ENCODE data around the gene CUBN. TPM values are rescaled to one million over a fixed set of nuclear protein-coding genes. Genes with fewer than 3 reads are reported as not detected.
A peak's percentile ranks its signal among the peaks of the same experiment; 100 is the strongest.

The CUBN gene
- total and polyA plus RNA-seq, 8 donors = 0.28 to 1.3 (median 0.66) TPM

DNA sequence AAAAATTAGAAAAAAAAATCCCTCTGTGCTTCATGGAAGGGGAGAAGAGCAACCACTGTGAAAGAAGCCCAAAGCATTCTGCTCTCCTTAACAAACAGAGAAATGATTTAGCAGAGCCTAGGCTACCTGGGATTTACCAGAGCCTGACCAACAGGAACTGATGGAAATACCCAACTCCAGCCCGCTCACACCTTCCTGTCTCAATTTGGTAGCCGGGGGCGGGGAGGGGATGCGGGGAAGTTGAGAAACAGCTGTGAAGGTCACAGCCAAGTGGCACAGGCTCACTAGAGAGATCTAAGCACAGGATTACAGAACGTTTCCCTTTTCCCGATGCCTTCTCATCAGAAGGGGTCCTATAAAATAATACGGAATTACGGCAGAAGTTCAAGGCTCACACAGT lies 330.0 kb downstream of the CUBN start:
- intact Hi-C loops (cut with DNase I) = no loop called here
- peak in 3 of 4 donors; percentile 31 to 38 (median 35) for ATAC-seq
- WGBS, 2 donors = 74 to 84% methylated on average over 8 of the region's 8 CpGs

DNA sequence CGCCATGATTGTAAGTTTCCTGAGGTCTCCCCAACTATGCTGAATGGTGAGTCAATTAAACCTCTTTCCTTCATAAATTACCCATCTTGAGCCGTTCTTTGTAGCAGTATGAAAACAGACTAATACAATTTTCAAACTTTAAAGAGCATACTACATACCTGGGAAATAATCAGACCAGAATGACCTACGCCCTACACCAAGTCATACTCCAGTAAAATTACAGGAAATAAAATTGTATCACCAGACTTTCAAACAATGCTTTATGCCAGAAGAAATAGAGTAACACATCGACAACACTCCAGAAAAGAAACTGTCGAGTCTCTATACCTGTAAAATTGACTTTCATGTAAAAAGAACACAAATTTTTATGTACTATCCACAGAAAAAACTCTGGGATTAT lies 331.0 kb downstream of the CUBN start:
- ATAC-seq (no peak), FAIRE-seq (no peak), DNase-seq (no peak)
- no peak overlapping the region for H3K27ac ChIP-seq
- no peaks in the 10 kb centered on the region for H3K27me3 ChIP-seq
- TF ChIP-seq, protein P1, sequence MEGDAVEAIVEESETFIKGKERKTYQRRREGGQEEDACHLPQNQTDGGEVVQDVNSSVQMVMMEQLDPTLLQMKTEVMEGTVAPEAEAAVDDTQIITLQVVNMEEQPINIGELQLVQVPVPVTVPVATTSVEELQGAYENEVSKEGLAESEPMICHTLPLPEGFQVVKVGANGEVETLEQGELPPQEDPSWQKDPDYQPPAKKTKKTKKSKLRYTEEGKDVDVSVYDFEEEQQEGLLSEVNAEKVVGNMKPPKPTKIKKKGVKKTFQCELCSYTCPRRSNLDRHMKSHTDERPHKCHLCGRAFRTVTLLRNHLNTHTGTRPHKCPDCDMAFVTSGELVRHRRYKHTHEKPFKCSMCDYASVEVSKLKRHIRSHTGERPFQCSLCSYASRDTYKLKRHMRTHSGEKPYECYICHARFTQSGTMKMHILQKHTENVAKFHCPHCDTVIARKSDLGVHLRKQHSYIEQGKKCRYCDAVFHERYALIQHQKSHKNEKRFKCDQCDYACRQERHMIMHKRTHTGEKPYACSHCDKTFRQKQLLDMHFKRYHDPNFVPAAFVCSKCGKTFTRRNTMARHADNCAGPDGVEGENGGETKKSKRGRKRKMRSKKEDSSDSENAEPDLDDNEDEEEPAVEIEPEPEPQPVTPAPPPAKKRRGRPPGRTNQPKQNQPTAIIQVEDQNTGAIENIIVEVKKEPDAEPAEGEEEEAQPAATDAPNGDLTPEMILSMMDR (IDR thresholded peaks at IDR 0.05) = no peak
- H3K36me3 ChIP-seq = no peaks in the 10 kb centered on the region
- peaks cover 0 to 11% (median 5%) of the 10 kb centered on the region in 3 donors for H3K4me1 ChIP-seq
- intact Hi-C loops (cut with DNase I) = no loop called here
- 95 to 97% methylated on average over 5 of the region's 5 CpGs for WGBS, 2 donors
- no peaks in the 10 kb centered on the region for H3K9me3 ChIP-seq
- H3K4me3 ChIP-seq = no peak overlapping the region

More for the DNA sequence above, 330.0 kb downstream of the CUBN start:
- FAIRE-seq = no peak
- Histone ChIP-seq H3K4me1 (peaks cover 0 to 12% (median 5%) of the 10 kb centered on the region in 3 donors), H3K27me3 (no peaks in the 10 kb centered on the region), H3K4me3 (no peak overlapping the region), H3K9me3 (no peaks in the 10 kb centered on the region), H3K36me3 (no peaks in the 10 kb centered on the region), H3K27ac (no peak overlapping the region)
- TF ChIP-seq, protein P1 (IDR thresholded peaks at IDR 0.05) = no peak
- DNase-seq = no peak

DNA sequence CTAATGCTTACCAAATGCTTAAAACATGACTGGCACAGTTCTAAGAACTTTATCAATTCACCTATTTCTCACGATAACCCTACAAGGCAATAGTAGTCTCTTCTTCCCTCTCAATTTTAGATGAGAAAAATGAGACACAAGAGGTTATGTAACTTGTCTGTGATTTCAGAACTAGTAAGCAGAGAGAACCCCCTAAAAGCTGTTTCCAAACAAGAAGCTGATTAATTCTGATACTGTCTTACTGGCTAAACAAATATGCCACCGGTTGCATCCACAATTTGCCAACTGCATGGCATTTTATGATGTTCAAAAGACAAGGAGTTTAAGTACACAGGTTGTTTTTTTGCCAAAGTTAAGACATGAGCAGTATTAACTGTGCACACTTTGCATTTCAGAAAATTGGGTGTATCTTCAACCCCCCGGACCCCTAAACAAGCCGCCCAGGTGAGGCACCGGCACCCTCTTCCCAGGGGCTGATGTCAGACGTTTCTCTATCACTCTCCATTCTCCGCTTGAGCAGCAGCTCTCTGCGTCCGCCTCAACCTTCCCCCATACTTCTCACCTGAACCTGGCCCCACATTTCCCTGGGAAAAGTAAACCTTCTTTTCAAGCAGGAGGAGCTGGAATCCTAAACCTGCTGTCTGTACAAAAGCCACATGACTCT lies 334.1 kb downstream of the CUBN start:
- no peaks in the 10 kb centered on the region for H3K9me3 ChIP-seq
- intact Hi-C loops (cut with DNase I) = no loop called here
- no peaks in the 10 kb centered on the region for H3K27me3 ChIP-seq
- no peak for ATAC-seq
- peaks cover 0 to 6% (median 4%) of the 10 kb centered on the region in 3 donors for H3K4me1 ChIP-seq
- no peak for DNase-seq
- WGBS, 2 donors = 58 to 88% methylated on average over 9 of the region's 9 CpGs
- H3K27ac ChIP-seq = no peak overlapping the region
- TF ChIP-seq, protein P1 (IDR thresholded peaks at IDR 0.05) = no peak
- no peaks in the 10 kb centered on the region for H3K36me3 ChIP-seq
- H3K4me3 ChIP-seq = no peak overlapping the region
- FAIRE-seq = no peak

DNA sequence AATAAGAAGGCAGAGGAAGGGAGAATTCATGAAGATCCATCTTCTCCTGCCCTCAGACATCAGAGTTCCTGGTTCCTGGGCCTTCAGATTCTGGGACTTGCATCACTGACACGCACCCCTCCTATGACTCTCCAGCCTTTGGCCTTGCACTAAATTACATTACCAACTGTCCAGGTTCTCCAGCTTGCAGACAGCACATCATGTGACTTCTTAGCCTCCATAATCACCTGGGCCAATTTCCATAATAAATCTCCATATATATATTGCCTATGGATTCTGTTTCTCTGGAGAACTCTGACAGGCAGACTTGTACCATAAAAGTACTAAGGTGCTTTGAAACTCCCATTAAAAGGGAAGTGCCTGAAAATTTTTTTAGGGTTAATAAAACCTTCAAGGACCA lies 335.6 kb downstream of the CUBN start:
- WGBS, 2 donors = 100% methylated on average over 1 of the region's 1 CpG
- intact Hi-C loops (cut with DNase I) = no loop called here

DNA sequence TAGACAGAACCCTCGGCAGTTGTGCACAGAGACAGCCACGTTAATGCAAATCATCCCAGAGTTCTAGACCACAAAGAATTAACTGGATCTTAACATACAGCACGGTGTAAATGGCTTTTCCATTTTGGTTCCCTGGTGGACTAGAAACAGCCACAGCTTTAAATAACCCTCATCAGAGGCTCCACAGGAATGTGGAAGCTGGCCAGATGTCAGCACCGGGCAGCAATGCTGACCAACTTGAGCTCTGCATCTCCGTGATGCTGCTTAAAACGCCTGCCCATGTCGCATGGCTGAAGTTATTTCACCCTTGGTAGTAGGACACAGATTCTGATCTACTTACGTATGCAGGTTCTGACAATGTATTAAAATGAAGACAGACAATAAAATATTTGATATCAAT lies 336.9 kb downstream of the CUBN start:
- FAIRE-seq (no peak), DNase-seq (no peak), ATAC-seq (no peak)
- Histone ChIP-seq H3K9me3 (no peaks in the 10 kb centered on the region), H3K4me3 (no peak overlapping the region), H3K36me3 (no peaks in the 10 kb centered on the region), H3K4me1 (peaks cover 0 to 3% (median 0%) of the 10 kb centered on the region in 3 donors), H3K27ac (no peak overlapping the region), H3K27me3 (no peaks in the 10 kb centered on the region)
- 92 to 95% methylated on average over 8 of the region's 8 CpGs for WGBS, 2 donors
- TF ChIP-seq, protein P1 (IDR thresholded peaks at IDR 0.05) = no peak
- intact Hi-C loops (cut with DNase I) = no loop called here

More for the DNA sequence above, 335.6 kb downstream of the CUBN start:
- FAIRE-seq (no peak), DNase-seq (no peak), ATAC-seq (no peak)
- no peaks in the 10 kb centered on the region for H3K9me3 ChIP-seq
- H3K4me3 ChIP-seq = no peak overlapping the region
- TF ChIP-seq, protein P1 (IDR thresholded peaks at IDR 0.05) = no peak
- H3K36me3 ChIP-seq = no peaks in the 10 kb centered on the region
- no peaks in the 10 kb centered on the region for H3K27me3 ChIP-seq
- H3K4me1 ChIP-seq = peaks cover 0 to 3% (median 0%) of the 10 kb centered on the region in 3 donors
- H3K27ac ChIP-seq = no peak overlapping the region

Measured in pancreas (tissue), 10 donors.